Activated CD4-positive, alpha-beta T cell treated with anti-CD3 and anti-CD28 coated beads, Interleukin-2, amount 50 U/mL, for 4 hours (primary cell): ENCODE results near the gene LMCD1.

Experiments
- DNase-seq, 2 experiments: peaks; one replicate each; pipeline ENCODE4 v3.0.0-alpha.2; 2020

The LMCD1 gene

GRCh38 chr3:8596321-8597218, 94.9 kb downstream of the LMCD1 start:
- DNase-seq: no peak

DNA sequence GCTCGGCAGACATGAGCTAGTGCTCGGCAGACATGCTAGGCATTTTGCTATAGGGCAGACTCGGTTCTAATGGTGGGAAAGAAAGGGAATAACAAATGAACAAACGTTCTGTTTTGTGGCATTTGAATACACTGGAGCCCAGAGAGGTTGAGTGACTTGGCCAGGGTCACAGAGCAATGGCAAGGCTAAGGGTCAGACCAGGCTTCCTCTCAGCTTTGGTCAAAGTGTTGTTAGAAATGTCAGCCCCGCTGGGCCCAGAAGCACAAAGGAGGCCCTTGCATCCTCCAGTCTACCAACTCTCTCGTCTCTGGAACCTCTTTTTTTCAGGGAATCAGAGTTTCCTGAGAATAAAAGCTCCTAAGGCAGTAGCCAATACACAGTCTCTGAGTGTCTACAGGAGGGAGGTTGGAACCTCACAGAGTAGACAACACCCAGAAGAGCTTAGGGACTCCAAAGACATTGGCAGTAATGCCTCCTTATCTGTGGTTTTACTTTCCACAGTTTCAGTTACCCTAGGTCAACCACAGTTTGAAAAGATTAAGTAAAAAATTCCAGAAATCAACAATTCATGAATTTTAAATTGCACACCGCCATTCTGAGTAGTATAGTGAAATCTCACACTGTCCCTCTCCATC, 95.7 kb downstream of the LMCD1 start:
- no peak for DNase-seq

GRCh38 chr3:8599146-8599545, 97.5 kb downstream of the LMCD1 start:
- no peak for DNase-seq

DNA sequence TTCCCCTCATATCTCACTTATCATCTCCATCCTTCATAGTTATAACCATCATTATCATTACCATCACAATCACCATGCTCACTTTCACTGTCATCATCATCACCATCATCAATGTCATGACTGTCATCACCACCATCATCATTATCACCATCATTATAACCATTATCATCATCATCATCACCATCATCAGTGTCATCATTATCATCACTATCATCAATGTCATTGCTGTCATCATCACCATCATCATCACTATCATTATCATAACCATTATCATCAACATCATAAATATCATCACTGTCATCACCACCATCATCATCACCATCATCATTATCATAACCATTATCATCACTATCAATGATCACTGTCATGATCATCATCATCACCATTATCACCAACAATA, 98.8 kb downstream of the LMCD1 start:
- no peak for DNase-seq

- DNase-seq: no peak
Measured at GRCh38 chr3:8603115-8603710, 101.6 kb downstream of the LMCD1 start.

- DNase-seq: no peak
Measured at GRCh38 chr3:8604006-8604405, 102.4 kb downstream of the LMCD1 start.

- DNase-seq: no peak
Measured at GRCh38 chr3:8604988-8605387, 103.4 kb downstream of the LMCD1 start.

DNA sequence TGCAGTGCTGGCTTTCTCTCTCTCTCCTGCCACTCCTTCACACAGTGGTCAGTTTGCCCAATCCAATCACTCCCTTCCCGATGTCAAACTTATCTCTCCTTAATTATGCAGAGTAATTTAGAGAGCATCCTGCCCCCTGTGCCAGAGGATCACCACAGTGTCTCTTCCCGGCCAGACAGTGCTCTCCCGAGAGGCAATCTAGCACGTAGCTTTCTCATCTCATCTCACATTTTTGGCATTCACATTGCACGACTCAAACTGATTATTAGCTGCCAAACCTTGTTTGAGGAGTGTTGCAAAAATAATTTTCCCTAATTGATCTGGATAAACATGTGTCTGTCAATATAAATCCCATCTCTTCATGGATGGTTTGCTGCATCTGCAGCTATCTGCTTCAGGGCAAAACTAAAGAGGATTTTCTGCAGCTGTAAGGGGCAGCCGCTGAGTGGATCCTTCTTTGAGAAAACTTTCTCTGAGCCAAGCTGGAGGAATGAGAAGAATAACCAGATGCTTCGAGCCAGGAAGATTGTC, 105.1 kb downstream of the LMCD1 start:
- DNase-seq: no peak

DNA sequence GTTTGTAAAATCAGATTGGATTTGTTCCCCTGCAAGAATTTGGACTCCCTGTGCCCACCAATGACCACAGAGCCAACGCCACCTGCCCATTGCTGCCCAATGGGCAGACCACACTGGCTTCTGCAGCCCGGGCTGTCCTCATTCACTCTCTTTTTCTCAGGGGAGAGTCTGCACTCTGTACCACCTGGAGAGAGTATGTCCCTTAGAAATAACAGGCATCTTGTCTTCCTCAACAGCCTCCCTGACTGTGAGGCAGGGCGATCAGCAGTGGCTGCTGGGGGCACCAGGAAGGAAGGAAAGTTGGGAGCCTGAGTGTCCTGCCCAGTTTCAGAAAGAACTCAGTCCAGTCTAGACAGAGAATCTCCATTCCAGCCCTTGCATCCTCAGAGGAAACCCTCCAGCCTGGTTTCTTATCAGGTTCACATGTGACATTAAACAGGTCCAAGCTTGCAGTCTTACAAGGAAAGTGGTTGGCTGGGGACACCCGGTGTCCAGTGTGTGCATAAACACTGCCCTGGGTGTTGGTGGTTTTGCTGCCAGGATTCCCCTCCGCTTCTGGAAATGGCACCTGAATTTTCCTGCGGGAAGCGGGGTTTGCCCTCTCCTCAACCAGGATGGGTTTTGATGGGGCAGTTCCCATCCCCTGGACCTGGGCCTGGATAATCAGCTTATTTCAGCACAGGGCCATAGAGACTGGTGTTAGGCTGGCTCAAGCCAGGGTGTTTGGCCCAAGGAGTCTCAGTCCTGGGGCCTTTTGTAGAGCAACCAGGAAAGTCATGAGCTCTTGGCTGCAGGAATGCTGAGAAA, 105.8 kb downstream of the LMCD1 start:
- DNase-seq: no peak

- DNase-seq: no peak
Measured at GRCh38 chr3:8608041-8608790, 106.6 kb downstream of the LMCD1 start.

DNA sequence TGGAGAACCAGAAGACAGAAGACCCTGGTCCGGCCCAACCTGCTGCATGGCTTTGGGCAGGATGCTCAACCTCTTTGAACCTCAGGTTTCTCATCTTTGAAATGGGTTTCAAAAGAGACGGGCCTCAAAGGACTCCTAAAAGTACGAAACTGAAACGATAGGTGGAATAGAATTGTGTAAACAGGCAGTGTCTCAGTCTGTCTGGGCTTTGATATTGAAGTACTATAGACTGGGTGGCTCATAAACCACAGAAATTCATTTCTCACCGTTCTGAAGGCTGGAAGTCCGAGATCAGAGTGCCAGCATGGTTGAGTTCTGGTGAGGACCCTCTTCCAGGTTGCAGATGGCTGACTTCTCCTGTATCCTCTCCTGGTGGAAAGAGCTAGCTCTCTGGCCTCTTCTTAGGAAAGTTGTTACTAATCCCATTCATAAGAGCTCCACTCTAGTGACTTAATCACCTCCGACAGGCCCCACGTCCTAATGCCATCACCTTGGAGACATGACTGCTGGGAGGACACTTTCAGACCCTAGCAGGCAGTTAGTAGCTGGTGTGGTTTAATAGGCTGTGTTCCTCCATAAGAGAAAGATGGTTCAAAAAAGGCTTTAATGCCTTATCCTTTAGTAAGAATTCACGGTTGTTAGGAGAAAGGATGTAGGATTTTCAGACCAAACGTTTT, 107.3 kb downstream of the LMCD1 start:
- no peak for DNase-seq

DNA sequence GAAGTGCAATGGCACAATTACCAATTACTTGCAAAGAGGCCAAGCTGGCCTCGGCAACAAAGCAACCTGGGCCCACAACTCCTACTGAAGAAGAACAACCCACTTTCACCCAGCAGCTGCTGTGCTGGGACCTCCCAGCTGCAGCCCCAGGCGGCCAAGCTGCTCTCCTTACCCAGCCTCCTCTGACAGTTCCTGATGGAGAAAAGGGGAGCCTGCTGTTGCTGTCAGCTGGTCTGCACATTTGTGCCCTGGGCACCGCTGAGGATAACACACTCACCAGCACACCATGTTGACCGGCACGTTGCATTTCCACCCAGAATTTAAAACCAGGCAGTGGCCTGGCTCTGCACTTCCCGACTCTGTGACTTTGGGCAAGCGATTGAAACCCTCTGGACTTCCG, 109.3 kb downstream of the LMCD1 start:
- DNase-seq: no peak

GRCh38 chr3:8617921-8618320, 116.3 kb downstream of the LMCD1 start:
- DNase-seq: no peak

DNA sequence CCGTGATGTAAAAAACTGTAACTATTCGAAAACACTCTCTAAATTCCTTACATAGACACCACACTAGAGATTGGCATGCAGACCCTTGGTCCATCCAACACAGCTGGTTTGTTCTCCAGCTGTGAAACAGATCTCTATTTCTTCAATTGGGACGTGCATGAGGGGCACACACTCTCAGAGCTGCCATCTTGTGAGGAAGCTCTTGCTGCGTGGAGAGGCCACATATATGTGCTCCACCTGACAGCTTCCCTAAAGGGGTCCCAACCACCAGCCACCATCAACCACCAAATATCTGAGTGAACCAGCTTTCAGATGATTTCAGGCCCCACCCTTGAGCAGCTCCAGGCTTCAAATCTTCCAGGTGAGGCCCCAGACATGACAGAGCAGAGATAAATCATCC, 117.3 kb downstream of the LMCD1 start:
- no peak for DNase-seq

DNA sequence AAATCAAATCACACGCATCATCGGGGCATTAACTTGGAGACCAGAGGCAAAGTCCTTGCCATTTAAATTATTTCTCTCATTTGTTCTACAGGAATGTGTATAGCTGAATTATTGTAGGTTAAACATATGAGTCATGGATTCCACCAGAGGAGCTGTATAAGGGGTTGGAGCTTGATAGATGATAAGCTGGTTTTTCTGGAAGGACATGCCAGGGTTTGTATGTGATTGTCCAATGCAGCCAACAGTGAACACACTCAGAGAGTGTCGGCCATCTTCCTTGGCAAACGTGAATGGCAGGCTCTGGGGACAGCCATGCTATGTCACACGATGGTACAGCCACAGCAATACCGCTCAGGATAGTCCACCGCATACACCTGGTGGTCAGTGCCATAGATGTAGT, 117.9 kb downstream of the LMCD1 start:
- no peak for DNase-seq

GRCh38 chr3:8621141-8621540, 119.5 kb downstream of the LMCD1 start:
- no peak for DNase-seq

DNA sequence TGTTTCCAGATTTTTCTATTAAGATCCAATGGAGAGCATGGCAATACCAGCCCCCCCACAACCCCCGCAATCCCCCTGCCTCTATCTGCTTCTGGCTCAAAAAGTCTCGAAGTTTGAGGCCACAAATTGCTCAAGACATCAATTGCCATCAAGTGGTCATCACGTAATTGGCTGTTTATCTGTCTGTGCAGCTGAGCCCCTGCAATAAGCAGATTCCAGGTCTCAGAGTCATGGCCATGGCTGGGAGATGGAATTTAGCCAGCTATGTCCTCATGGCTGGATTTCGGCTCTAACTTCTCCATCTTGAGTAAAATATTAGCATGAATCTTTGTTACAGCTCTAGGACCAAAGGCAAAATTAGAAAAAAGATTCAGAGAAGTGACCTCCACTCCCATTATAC, 120.2 kb downstream of the LMCD1 start:
- DNase-seq: no peak

- peak in 1 of 2 experiments; percentile 8 for DNase-seq
Measured at GRCh38 chr3:8622873-8623691, 121.5 kb downstream of the LMCD1 start.

GRCh38 chr3:8623741-8624140, 122.1 kb downstream of the LMCD1 start:
- DNase-seq: no peak
